ENCODE measurements around the gene IMMP2L.

DNA sequence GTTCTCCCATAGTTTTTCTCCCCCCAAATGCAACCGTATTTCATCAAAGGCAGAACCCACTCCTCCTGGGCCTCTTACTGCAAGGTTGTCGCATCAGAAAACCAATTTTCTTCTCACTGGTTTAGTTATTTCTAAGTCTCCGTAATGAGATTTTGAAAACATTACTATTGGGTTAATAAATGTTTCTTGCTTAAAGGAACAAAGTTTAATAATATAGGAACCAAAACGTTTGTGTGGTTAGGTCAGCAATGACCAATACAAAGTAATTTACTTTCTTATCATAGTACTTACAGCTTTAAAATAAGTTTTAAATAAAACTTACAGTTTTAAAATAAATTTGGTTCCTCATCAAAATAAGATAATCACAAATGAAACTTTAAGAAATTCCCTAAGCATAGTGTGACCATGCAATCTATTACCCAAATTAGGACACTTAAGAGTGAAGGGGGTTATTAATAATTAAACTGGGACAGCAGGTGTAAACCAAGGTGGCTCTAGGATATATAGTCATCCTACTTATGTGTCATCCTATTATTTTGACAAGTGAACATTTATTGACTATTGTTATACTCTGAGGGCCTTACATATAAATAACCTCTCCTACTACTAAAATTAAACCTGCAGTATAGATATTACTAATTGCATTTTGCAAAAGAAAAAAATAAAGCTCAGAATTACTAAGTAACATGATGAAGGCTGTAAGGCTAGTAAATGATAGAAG lies 886.7 kb downstream of the IMMP2L start:
- TF ChIP-seq, protein P1, sequence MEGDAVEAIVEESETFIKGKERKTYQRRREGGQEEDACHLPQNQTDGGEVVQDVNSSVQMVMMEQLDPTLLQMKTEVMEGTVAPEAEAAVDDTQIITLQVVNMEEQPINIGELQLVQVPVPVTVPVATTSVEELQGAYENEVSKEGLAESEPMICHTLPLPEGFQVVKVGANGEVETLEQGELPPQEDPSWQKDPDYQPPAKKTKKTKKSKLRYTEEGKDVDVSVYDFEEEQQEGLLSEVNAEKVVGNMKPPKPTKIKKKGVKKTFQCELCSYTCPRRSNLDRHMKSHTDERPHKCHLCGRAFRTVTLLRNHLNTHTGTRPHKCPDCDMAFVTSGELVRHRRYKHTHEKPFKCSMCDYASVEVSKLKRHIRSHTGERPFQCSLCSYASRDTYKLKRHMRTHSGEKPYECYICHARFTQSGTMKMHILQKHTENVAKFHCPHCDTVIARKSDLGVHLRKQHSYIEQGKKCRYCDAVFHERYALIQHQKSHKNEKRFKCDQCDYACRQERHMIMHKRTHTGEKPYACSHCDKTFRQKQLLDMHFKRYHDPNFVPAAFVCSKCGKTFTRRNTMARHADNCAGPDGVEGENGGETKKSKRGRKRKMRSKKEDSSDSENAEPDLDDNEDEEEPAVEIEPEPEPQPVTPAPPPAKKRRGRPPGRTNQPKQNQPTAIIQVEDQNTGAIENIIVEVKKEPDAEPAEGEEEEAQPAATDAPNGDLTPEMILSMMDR (IDR thresholded peaks at IDR 0.05): no peak
- TF ChIP-seq ESRRA (IDR thresholded peaks at IDR 0.05; ENCODE audit: borderline replicate concordance, low read length) (no peak), RARB (CRISPR knock-in tag; IDR thresholded peaks at IDR 0.05) (no peak)
- TF ChIP-seq, protein P2, sequence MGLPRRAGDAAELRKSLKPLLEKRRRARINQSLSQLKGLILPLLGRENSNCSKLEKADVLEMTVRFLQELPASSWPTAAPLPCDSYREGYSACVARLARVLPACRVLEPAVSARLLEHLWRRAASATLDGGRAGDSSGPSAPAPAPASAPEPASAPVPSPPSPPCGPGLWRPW (IDR thresholded peaks at IDR 0.05): no peak

Measured in A549 (cell line).